A673 (cell line): Measurements from ENCODE around the gene PTGER4. TPM values are rescaled to one million over a fixed set of nuclear protein-coding genes. Genes with fewer than 3 reads are reported as not detected.

ENCODE experiments used
- BruUV-seq: library from RNA; stranded (reverse); fragments of 400-500 nt; replicated peaks from 2 replicates; lab custom pipeline; 2021; lab: Mats Ljungman, UMichigan
- CTCF ChIA-PET: fragments of 300-600 bp; sonication (Branson Sonifier 250); formaldehyde crosslinking; loops from one replicate; lab custom pipeline; 2022; ENCODE audit warnings: antibody characterized with exemption; lab: Charles Lee
- POLR2A ChIA-PET: fragments of 300-600 bp; sonication (Branson Sonifier 250); formaldehyde crosslinking; loops from one replicate; lab custom pipeline; 2022; ENCODE audit warnings: antibody characterized with exemption; ENCODE audit not compliant: low non-redundant PET; lab: Charles Lee
- DNase-seq: peaks from one replicate; pipeline ENCODE4 v3.0.0-alpha.2; 2015; ENCODE audit warnings: low spot score
- H3K27ac ChIP-seq: fragments of 200-600 bp; sonication (generic); 2 replicates; pipeline ENCODE4 v1.5.1; 2016; ENCODE audit warnings: mixed run types, low read depth, mild to moderate bottlenecking, mixed read lengths, antibody characterized with exemption, low read length; ENCODE audit not compliant: poor library complexity, severe bottlenecking
- H3K27me3 ChIP-seq: fragments of 200-600 bp; sonication (generic); replicated peaks from 2 replicates; pipeline ENCODE4 v1.6.1; 2017; ENCODE audit warnings: mixed run types, low read depth, mild to moderate bottlenecking, mixed read lengths, antibody characterized with exemption, low read length; ENCODE audit not compliant: insufficient read depth, poor library complexity
- H3K36me3 ChIP-seq: fragments of 200-600 bp; sonication (generic); 2 replicates; pipeline ENCODE4 v1.6.1; 2016; ENCODE audit warnings: mixed run types, mild to moderate bottlenecking, mixed read lengths, antibody characterized with exemption, low read length; ENCODE audit not compliant: insufficient read depth, poor library complexity, severe bottlenecking
- H3K4me1 ChIP-seq: fragments of 200-600 bp; sonication (generic); 2 replicates; pipeline ENCODE4 v1.6.1; 2017; ENCODE audit warnings: mixed run types, mild to moderate bottlenecking, mixed read lengths, antibody characterized with exemption, low read length; ENCODE audit not compliant: insufficient read depth, poor library complexity, severe bottlenecking
- H3K4me3 ChIP-seq: fragments of 200-600 bp; sonication (generic); 2 replicates; pipeline ENCODE4 v1.5.1; 2016; ENCODE audit warnings: low read depth, mixed run types, mild to moderate bottlenecking, mixed read lengths, low read length; ENCODE audit not compliant: poor library complexity, severe bottlenecking
- H3K9me3 ChIP-seq: fragments of 200-600 bp; sonication (generic); 2 replicates; pipeline ENCODE4 v1.6.1; 2016; ENCODE audit warnings: mixed run types, low read depth, mild to moderate bottlenecking, mixed read lengths, antibody characterized with exemption, low read length; ENCODE audit not compliant: poor library complexity, severe bottlenecking
- CTCF ChIP-seq: fragments of 300-800, 200-600 bp; sonication (generic); conservative IDR thresholded peaks from 2 replicates; pipeline ENCODE4 v1.5.1; 2017; ENCODE audit warnings: low read depth, mild to moderate bottlenecking, antibody characterized with exemption, low read length, moderate library complexity, mixed read lengths
- EZH2 ChIP-seq: fragments of 200-600 bp; sonication (generic); IDR thresholded peaks from 2 replicates; pipeline ENCODE4 v1.6.1; 2017; ENCODE audit warnings: borderline replicate concordance, low read depth, mild to moderate bottlenecking, mixed read lengths, antibody characterized with exemption, low read length; ENCODE audit not compliant: poor library complexity, severe bottlenecking
- intact Hi-C: fragments of 100-400 bp; cut with micrococcal nuclease; formaldehyde crosslinking; loops from one replicate; pipeline ENCODE4 v1.10.0; 2022; ENCODE audit not compliant: unreplicated experiment
- total RNA-seq: library from RNA; stranded (reverse); gene quantifications from 2 replicates; pipeline ENCODE4 v1.2.3, GENCODE V29; 2021

PTGER4 gene
- total RNA-seq, 1 experiment from 2014 or later: 2.1 TPM

- no peaks in the 10 kb centered on the region for H3K36me3 ChIP-seq
- no TSS peak for BruUV-seq
- intact Hi-C loops: no loop called here
- H3K9me3 ChIP-seq: no peaks in the 10 kb centered on the region
- no peaks in the 10 kb centered on the region for H3K27me3 ChIP-seq
- no peak overlapping the region for H3K27ac ChIP-seq
- no peak overlapping the region for H3K4me3 ChIP-seq
- TF ChIP-seq CTCF (no peak), EZH2 (no peak)
- ChIA-PET CTCF (no interaction called here), POLR2A (no interaction called here)
- H3K4me1 ChIP-seq: no peaks in the 10 kb centered on the region
- DNase-seq: no peak
These were observed 31.6 kb upstream of the PTGER4 start for GRCh38 chr5:40648150-40648549.

GRCh38 chr5:40649463-40650030, 30.2 kb upstream of the PTGER4 start:
- no peak overlapping the region for H3K4me3 ChIP-seq
- intact Hi-C loops: no loop called here
- no peaks in the 10 kb centered on the region for H3K4me1 ChIP-seq
- POLR2A ChIA-PET: no interaction called here
- H3K27ac ChIP-seq: no peak overlapping the region
- DNase-seq: no peak
- no peaks in the 10 kb centered on the region for H3K36me3 ChIP-seq
- CTCF ChIA-PET: no interaction called here
- H3K9me3 ChIP-seq: no peaks in the 10 kb centered on the region
- no TSS peak for BruUV-seq
- TF ChIP-seq EZH2: no peak
- TF ChIP-seq CTCF: no peak
- H3K27me3 ChIP-seq: no peaks in the 10 kb centered on the region

- no peak for TF ChIP-seq CTCF
- TF ChIP-seq EZH2: no peak
- intact Hi-C loops: no loop called here
- no peaks in the 10 kb centered on the region for H3K4me1 ChIP-seq
- no peak overlapping the region for H3K27ac ChIP-seq
- H3K36me3 ChIP-seq: no peaks in the 10 kb centered on the region
- no peak overlapping the region for H3K4me3 ChIP-seq
- no peaks in the 10 kb centered on the region for H3K9me3 ChIP-seq
- ChIA-PET POLR2A (no interaction called here), CTCF (no interaction called here)
- H3K27me3 ChIP-seq: no peaks in the 10 kb centered on the region
- BruUV-seq: no TSS peak
- no peak for DNase-seq
These were observed 28.5 kb upstream of the PTGER4 start for GRCh38 chr5:40651201-40651600.
